Measurements from ENCODE around the gene MAP3K13.

Gene MAP3K13

DNA sequence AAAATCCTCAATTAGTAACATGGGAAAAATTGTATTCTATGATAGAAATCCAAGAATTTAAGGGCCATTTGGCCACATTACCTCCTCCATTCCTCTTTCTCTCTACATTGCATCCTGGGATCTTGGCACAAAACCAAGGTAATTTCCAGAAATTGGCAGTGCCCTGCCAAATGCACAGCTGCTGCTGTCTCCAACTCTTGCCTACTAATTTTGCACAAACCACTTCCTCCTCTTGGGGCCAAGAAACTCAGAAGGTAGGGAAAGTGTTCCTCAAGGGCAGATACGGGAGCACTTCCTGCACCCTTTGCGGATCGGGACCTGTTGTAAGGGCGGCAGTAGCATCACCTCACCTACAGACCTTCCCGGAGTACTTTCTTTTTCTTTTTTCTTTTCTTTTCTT is 57.8 kb downstream of the MAP3K13 start:
- TF ChIP-seq, protein P1, sequence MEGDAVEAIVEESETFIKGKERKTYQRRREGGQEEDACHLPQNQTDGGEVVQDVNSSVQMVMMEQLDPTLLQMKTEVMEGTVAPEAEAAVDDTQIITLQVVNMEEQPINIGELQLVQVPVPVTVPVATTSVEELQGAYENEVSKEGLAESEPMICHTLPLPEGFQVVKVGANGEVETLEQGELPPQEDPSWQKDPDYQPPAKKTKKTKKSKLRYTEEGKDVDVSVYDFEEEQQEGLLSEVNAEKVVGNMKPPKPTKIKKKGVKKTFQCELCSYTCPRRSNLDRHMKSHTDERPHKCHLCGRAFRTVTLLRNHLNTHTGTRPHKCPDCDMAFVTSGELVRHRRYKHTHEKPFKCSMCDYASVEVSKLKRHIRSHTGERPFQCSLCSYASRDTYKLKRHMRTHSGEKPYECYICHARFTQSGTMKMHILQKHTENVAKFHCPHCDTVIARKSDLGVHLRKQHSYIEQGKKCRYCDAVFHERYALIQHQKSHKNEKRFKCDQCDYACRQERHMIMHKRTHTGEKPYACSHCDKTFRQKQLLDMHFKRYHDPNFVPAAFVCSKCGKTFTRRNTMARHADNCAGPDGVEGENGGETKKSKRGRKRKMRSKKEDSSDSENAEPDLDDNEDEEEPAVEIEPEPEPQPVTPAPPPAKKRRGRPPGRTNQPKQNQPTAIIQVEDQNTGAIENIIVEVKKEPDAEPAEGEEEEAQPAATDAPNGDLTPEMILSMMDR (IDR thresholded peaks at IDR 0.05; ENCODE audit: low read depth, low read length), result no peak
- peak; percentile 12 for DNase-seq (ENCODE audit: low read depth, low spot score)
- no peak overlapping the region for H3K4me3 ChIP-seq (ENCODE audit: low read depth, low read length)
- in situ Hi-C loops (cut with HindIII; ENCODE audit: low sequenced_read_pairs), result no loop called here

DNA sequence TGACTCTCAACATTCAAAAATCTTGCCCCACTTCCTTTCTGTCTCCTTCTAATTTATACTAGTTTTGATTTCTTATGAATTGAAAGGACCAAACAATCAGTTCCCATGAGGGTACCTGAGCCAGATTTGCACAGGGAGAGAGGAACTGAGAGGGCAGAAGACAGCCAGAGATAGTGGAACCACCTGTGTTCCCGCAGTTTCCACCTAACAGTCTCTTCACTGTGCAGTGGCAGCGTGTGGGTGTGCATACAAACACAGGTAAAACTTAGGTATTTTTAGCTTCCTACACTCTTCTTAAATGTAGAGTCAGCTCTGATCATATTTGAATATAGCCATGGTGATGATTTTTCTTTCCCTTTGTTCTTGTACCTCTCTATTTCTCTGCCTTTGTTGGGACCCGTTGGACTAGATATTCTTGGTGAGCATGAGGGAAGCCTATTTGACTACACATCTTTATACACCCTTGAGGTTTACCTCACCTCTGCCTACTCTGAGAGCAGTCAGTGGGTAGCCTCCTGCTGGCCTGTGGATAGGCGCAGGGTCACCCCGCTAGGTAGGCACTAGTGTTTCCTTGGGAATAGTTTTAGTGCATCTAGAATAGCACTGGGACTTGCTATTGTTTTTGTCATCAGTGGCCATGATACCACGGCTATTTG is 58.8 kb downstream of the MAP3K13 start:
- no peak for DNase-seq (ENCODE audit: low read depth, low spot score)
- in situ Hi-C loops (cut with HindIII; ENCODE audit: low sequenced_read_pairs), result no loop called here
- no peak overlapping the region for H3K4me3 ChIP-seq (ENCODE audit: low read depth, low read length)
- TF ChIP-seq, protein P1 (IDR thresholded peaks at IDR 0.05; ENCODE audit: low read depth, low read length), result no peak

DNA sequence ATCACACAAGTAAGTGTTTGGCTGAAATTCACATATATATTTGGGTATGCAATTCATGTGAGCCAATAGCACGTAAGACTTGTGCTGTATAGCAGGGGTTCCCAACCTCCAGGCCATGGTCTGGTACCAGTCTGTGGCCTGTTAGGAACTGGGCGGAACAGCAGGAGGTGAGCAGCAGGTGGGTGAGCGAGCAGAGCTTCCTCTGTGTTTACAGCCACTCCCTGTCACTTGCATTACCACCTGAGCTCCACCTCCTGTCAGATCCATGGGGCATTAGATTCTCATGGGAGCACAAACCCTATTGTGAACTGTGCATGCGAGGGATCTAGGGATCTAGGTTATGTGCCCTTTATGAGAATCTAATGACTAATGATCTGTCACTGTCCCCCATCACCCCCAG is 59.7 kb downstream of the MAP3K13 start:
- in situ Hi-C loops (cut with HindIII; ENCODE audit: low sequenced_read_pairs), result no loop called here
- TF ChIP-seq, protein P1 (IDR thresholded peaks at IDR 0.05; ENCODE audit: low read depth, low read length), result no peak
- H3K4me3 ChIP-seq (ENCODE audit: low read depth, low read length), result no peak overlapping the region
- DNase-seq (ENCODE audit: low read depth, low spot score), result no peak

DNA sequence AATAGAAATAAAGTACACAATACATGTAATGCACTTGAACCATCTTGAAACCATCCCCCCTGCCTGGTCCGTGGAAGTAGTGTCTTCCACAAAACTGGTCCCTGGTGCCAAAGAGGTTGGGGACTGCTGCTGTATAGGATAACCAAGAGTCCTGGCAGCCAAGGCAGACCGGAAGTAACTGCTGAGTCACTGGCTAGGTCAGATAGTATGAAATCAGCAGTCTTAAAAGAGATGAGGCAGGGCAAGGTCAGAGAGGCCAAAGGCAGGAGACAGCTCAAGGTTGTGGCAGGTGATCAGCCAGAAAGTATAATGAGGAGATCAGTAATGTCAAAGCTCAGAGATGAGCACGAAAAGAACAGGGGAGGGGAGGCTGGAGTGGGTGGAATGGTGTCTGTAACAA is 60.2 kb downstream of the MAP3K13 start:
- in situ Hi-C loops (cut with HindIII; ENCODE audit: low sequenced_read_pairs), result no loop called here
- TF ChIP-seq, protein P1 (IDR thresholded peaks at IDR 0.05; ENCODE audit: low read depth, low read length), result no peak
- no peak for DNase-seq (ENCODE audit: low read depth, low spot score)
- no peak overlapping the region for H3K4me3 ChIP-seq (ENCODE audit: low read depth, low read length)

DNA sequence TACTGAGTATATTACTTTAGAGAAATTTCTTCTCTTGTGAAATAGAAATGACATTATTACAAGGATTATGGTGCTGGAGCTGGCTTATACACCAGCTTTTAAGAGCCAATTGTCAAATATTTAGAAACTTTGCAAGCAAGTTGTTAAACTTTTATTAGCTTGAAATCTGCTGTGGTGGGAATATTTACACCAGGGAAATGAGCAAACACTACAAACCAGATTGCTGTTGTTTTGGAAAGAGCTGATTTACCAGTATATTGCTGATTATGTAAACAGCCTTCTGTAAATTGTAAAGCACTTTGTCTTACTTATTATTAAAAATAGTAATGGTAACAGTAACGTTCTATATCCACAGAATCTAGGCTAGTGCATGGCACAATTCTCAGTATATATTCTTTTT is 61.5 kb downstream of the MAP3K13 start:
- TF ChIP-seq, protein P1 (IDR thresholded peaks at IDR 0.05; ENCODE audit: low read depth, low read length), result no peak
- in situ Hi-C loops (cut with HindIII; ENCODE audit: low sequenced_read_pairs), result no loop called here

DNA sequence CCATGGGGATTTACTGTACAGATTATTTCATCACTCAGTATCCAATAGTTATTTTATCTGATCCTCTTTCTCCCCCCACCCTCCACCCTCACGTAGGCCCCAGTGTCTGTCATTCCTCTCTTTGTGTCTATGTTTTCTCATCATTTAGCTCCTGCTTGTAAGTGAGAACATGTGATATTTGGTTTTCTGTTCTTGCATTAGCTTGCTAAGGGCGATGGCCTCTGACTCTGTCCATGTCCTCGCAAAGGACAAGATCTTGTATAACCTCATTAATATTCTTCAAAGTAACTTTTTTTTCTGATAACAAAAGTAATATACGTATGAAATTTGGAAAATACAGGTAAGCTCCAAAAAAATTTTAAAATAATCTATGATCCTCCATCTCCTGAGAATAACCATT is 67.4 kb downstream of the MAP3K13 start:
- TF ChIP-seq, protein P1 (IDR thresholded peaks at IDR 0.05; ENCODE audit: low read depth, low read length), result no peak
- in situ Hi-C loops (cut with HindIII; ENCODE audit: low sequenced_read_pairs), result no loop called here
- DNase-seq (ENCODE audit: low read depth, low spot score), result no peak
- H3K4me3 ChIP-seq (ENCODE audit: low read depth, low read length), result no peak overlapping the region

More for the DNA sequence above, 61.5 kb downstream of the MAP3K13 start:
- no peak overlapping the region for H3K4me3 ChIP-seq (ENCODE audit: low read depth, low read length)
- no peak for DNase-seq (ENCODE audit: low read depth, low spot score)

Data from astrocyte of the spinal cord (primary cell).